HEK293 (cell line): ENCODE results near the gene DIP2C.

Source experiments
- CTCF ChIA-PET: fragments of 350-600 bp; formaldehyde crosslinking; extraction: SDS; loops from one replicate; lab custom pipeline; 2021; ENCODE audit warnings: antibody characterized with exemption; lab: Yijun Ruan, JAX
- POLR2A ChIA-PET: fragments of 300-600 bp; formaldehyde crosslinking; extraction: SDS; loops from one replicate; lab custom pipeline; 2020; ENCODE audit warnings: antibody characterized with exemption, inconsistent platforms; lab: Yijun Ruan, JAX
- H3K27ac ChIP-seq: fragments of 200-500 bp; sonication (Bioruptor generic); 2 replicates; pipeline ENCODE4 v1.5.1; 2014; ENCODE audit warnings: low read depth, low read length, control low read depth, inconsistent platforms; ENCODE audit errors: extremely low read depth
- H3K36me3 ChIP-seq, 2 experiments: fragments of 200-500 bp in 1 of 2; sonication (Bioruptor generic) in 1 of 2; 1 replicate in 1 of 2; 2 replicates in 1 of 2; pipeline ENCODE4 v1.5.1; 2014 to 2017; ENCODE audit warnings: inconsistent platforms in 2 of 2, low read length in 2 of 2; ENCODE audit not compliant: control insufficient read depth in 2 of 2, insufficient read depth in 1 of 2
- H3K4me1 ChIP-seq: fragments of 200-500 bp; sonication (Bioruptor generic); 2 replicates; pipeline ENCODE4 v1.5.1; 2014; ENCODE audit warnings: mild to moderate bottlenecking, low read length, inconsistent platforms; ENCODE audit not compliant: control insufficient read depth, insufficient read depth
- H3K4me3 ChIP-seq: 2 replicates; pipeline ENCODE4 v1.5.1; 2011; ENCODE audit warnings: low read depth, mild to moderate bottlenecking, control low read depth, low read length, moderate library complexity
- H3K9me3 ChIP-seq: fragments of 200-500 bp; sonication (Bioruptor generic); 2 replicates; pipeline ENCODE4 v1.5.1; 2014; ENCODE audit warnings: low read depth, low read length, inconsistent platforms; ENCODE audit not compliant: control insufficient read depth, insufficient read depth
- AEBP2 ChIP-seq: fragments of 450-650 bp; formaldehyde crosslinking; IDR thresholded peaks from 2 replicates; pipeline ENCODE4 v1.5.1; 2016; ENCODE audit warnings: missing biosample characterization, missing genetic modification characterization, borderline replicate concordance
- BCL11A ChIP-seq: fragments of 450-650 bp; formaldehyde crosslinking; IDR thresholded peaks from 2 replicates; pipeline ENCODE4 v1.5.1; 2016; ENCODE audit warnings: low read depth, missing biosample characterization, missing genetic modification characterization
- ELK4 ChIP-seq: IDR thresholded peaks from 2 replicates; pipeline ENCODE4 v1.6.1; 2011; ENCODE audit warnings: mild to moderate bottlenecking, low read depth, low read length, borderline replicate concordance
- FEZF1 ChIP-seq: fragments of 450-650 bp; formaldehyde crosslinking; IDR thresholded peaks from 2 replicates; pipeline ENCODE4 v1.5.1; 2016; ENCODE audit warnings: missing biosample characterization, missing genetic modification characterization
- GLIS2 ChIP-seq: fragments of 450-650 bp; formaldehyde crosslinking; IDR thresholded peaks from 2 replicates; pipeline ENCODE4 v1.5.1; 2016; ENCODE audit warnings: missing biosample characterization, missing genetic modification characterization
- IKZF3 ChIP-seq: fragments of 450-650 bp; IDR thresholded peaks from 2 replicates; pipeline ENCODE4 v1.5.0; 2018; ENCODE audit warnings: missing biosample characterization, mild to moderate bottlenecking, missing genetic modification characterization, moderate library complexity
- KLF9 ChIP-seq: fragments of 450-650 bp; formaldehyde crosslinking; IDR thresholded peaks from 2 replicates; pipeline ENCODE4 v1.5.1; 2016; ENCODE audit warnings: missing biosample characterization, missing genetic modification characterization, low read depth
- PATZ1 ChIP-seq: fragments of 450-650 bp; formaldehyde crosslinking; IDR thresholded peaks from 2 replicates; pipeline ENCODE4 v1.5.1; 2016; ENCODE audit warnings: missing biosample characterization, missing genetic modification characterization
- PRDM4 ChIP-seq: fragments of 450-650 bp; formaldehyde crosslinking; IDR thresholded peaks from 2 replicates; pipeline ENCODE4 v1.5.1; 2017; ENCODE audit warnings: missing biosample characterization, missing genetic modification characterization
- SP3 ChIP-seq: fragments of 450-650 bp; formaldehyde crosslinking; IDR thresholded peaks from 2 replicates; pipeline ENCODE4 v1.5.1; 2016; ENCODE audit warnings: missing biosample characterization, missing genetic modification characterization
- ZBTB1 ChIP-seq: fragments of 450-650 bp; formaldehyde crosslinking; IDR thresholded peaks from 2 replicates; pipeline ENCODE4 v1.5.1; 2016; ENCODE audit warnings: missing biosample characterization, missing genetic modification characterization
- ZBTB7A ChIP-seq: fragments of 450-650 bp; formaldehyde crosslinking; IDR thresholded peaks from 2 replicates; pipeline ENCODE4 v1.5.1; 2016; ENCODE audit warnings: low read depth, missing biosample characterization, missing genetic modification characterization
- ZFP37 ChIP-seq: fragments of 450-650 bp; formaldehyde crosslinking; IDR thresholded peaks from 2 replicates; pipeline ENCODE4 v1.5.1; 2016; ENCODE audit warnings: missing biosample characterization, missing genetic modification characterization
- ZNF146 ChIP-seq: fragments of 450-650 bp; formaldehyde crosslinking; IDR thresholded peaks from 2 replicates; pipeline ENCODE4 v1.5.1; 2016; ENCODE audit warnings: missing biosample characterization, missing genetic modification characterization
- ZNF184 ChIP-seq: fragments of 450-650 bp; IDR thresholded peaks from 2 replicates; pipeline ENCODE4 v1.5.1; 2018; ENCODE audit warnings: missing biosample characterization, mild to moderate bottlenecking, missing genetic modification characterization
- ZNF280C ChIP-seq: fragments of 450-650 bp; formaldehyde crosslinking; IDR thresholded peaks from 2 replicates; pipeline ENCODE4 v1.5.1; 2016; ENCODE audit warnings: missing biosample characterization, missing genetic modification characterization
- ZNF335 ChIP-seq: fragments of 450-650 bp; formaldehyde crosslinking; conservative IDR thresholded peaks from 2 replicates; pipeline ENCODE4 v1.5.1; 2016; ENCODE audit warnings: missing biosample characterization, missing genetic modification characterization
- ZNF555 ChIP-seq: fragments of 450-650 bp; formaldehyde crosslinking; conservative IDR thresholded peaks from 2 replicates; pipeline ENCODE4 v1.5.1; 2017; ENCODE audit warnings: missing biosample characterization, mild to moderate bottlenecking, missing genetic modification characterization, inconsistent platforms
- ZNF560 ChIP-seq: fragments of 450-650 bp; formaldehyde crosslinking; IDR thresholded peaks from 2 replicates; pipeline ENCODE4 v1.5.1; 2017; ENCODE audit warnings: missing biosample characterization, missing genetic modification characterization, borderline replicate concordance
- ZNF596 ChIP-seq: fragments of 450-650 bp; IDR thresholded peaks from 2 replicates; pipeline ENCODE4 v1.5.0; 2018; ENCODE audit warnings: missing biosample characterization, mild to moderate bottlenecking, missing genetic modification characterization, moderate library complexity
- ZNF639 ChIP-seq: fragments of 450-650 bp; formaldehyde crosslinking; IDR thresholded peaks from 2 replicates; pipeline ENCODE4 v1.5.1; 2016; ENCODE audit warnings: missing biosample characterization, missing genetic modification characterization
- ZSCAN18 ChIP-seq: fragments of 450-650 bp; formaldehyde crosslinking; IDR thresholded peaks from 2 replicates; pipeline ENCODE4 v1.5.1; 2016; ENCODE audit warnings: missing biosample characterization, missing genetic modification characterization

Gene DIP2C

GRCh38 chr10:248307-248706, 441.2 kb downstream of the DIP2C start:
- no peaks in the 10 kb centered on the region for H3K9me3 ChIP-seq
- POLR2A ChIA-PET: no interaction called here
- H3K4me1 ChIP-seq: no peaks in the 10 kb centered on the region
- H3K36me3 ChIP-seq: peaks cover 28 to 53% of the 10 kb centered on the region in 2 experiments
- TF ChIP-seq PATZ1 (no peak), AEBP2 (tag by site-specific recombination) (no peak), KLF9 (no peak), ZNF184 (tag by site-specific recombination) (no peak), ZNF335 (tag by site-specific recombination) (no peak), ZFP37 (tag by site-specific recombination) (no peak), ZNF555 (tag by site-specific recombination) (no peak)
- H3K27ac ChIP-seq: no peak overlapping the region
- H3K4me3 ChIP-seq: no peak overlapping the region
- CTCF ChIA-PET: no interaction called here

GRCh38 chr10:247480-247879, 442.0 kb downstream of the DIP2C start:
- Histone ChIP-seq H3K4me1 (no peaks in the 10 kb centered on the region), H3K4me3 (no peak overlapping the region), H3K27ac (no peak overlapping the region), H3K36me3 (peaks cover 28 to 54% of the 10 kb centered on the region in 2 experiments), H3K9me3 (no peaks in the 10 kb centered on the region)
- CTCF ChIA-PET: no interaction called here
- POLR2A ChIA-PET: no interaction called here
- TF ChIP-seq SP3 (tag by site-specific recombination): no peak
- TF ChIP-seq BCL11A (tag by site-specific recombination): no peak
- no peak for TF ChIP-seq IKZF3 (tag by site-specific recombination)
- no peak for TF ChIP-seq ZBTB1 (tag by site-specific recombination)
- no peak for TF ChIP-seq ZNF280C (tag by site-specific recombination)
- no peak for TF ChIP-seq PRDM4 (tag by site-specific recombination)
- no peak for TF ChIP-seq ZBTB7A (tag by site-specific recombination)
- no peak for TF ChIP-seq ELK4
- TF ChIP-seq ZNF146 (tag by site-specific recombination): no peak
- TF ChIP-seq ZNF596 (tag by site-specific recombination): no peak
- TF ChIP-seq ZNF560: no peak
- TF ChIP-seq ZSCAN18 (tag by site-specific recombination): no peak
- TF ChIP-seq FEZF1 (tag by site-specific recombination): no peak
- no peak for TF ChIP-seq GLIS2 (tag by site-specific recombination)
- no peak for TF ChIP-seq ZNF639 (tag by site-specific recombination)
